K562 (cell line): ENCODE measurements around the gene IFNGR1. TPM values are rescaled to one million over a fixed set of nuclear protein-coding genes. Genes with fewer than 3 reads are reported as not detected.
A peak's percentile ranks its signal among the peaks of the same experiment; 100 is the strongest.

Source experiments
- CCNT2 ChIP-seq: IDR thresholded peaks from 2 replicates; pipeline ENCODE4 v1.6.1; 2011; ENCODE audit warnings: borderline replicate concordance, low read depth, mild to moderate bottlenecking, moderate library complexity, mixed read lengths, low read length; ENCODE audit not compliant: insufficient read length; ENCODE audit errors: extremely low read depth
- ETV6 ChIP-seq, 3 experiments: fragments of 150-350 bp in 1 of 3; sonication (generic) in 1 of 3; formaldehyde crosslinking in 1 of 3; IDR thresholded peaks; 2 replicates each; pipeline versions ENCODE4 v1.6.1 to v1.8.0; 2014 to 2022; ENCODE audit warnings: borderline replicate concordance in 2 of 3, low read depth in 2 of 3, antibody characterized with exemption in 1 of 3, low read length in 1 of 3, mild to moderate bottlenecking in 1 of 3, missing genetic modification reagents in 1 of 3
- GMEB1 ChIP-seq: fragments of 250-450 bp; sonication (Bioruptor Pico); IDR thresholded peaks from 2 replicates; pipeline ENCODE4 v1.4.0; 2020; ENCODE audit warnings: mild to moderate bottlenecking
- HLTF ChIP-seq: fragments of 450-650 bp; IDR thresholded peaks from 2 replicates; pipeline ENCODE4 v1.6.1; 2016
- MGA ChIP-seq: fragments of 450-650 bp; IDR thresholded peaks from 2 replicates; pipeline ENCODE4 v1.6.1; 2016; ENCODE audit warnings: mild to moderate bottlenecking, moderate library complexity
- RBFOX2 ChIP-seq: fragments of 200-400 bp; formaldehyde crosslinking; IDR thresholded peaks from 2 replicates; pipeline ENCODE4 v1.6.1; 2017; ENCODE audit warnings: low read depth, mild to moderate bottlenecking, low read length, moderate library complexity
- polyA plus RNA-seq, 8 experiments: library from polyadenylated mRNA; depleted of rRNA in 4 of 8; stranded (reverse) in 5 of 8; unstranded in 3 of 8; fragments of >200 nt; fragmentation: Nextera tagmentation in 2 of 8; fragmentation: Illumina TruSeq in 1 of 8; extraction: Ambion mirVana in 2 of 8; extraction: Trizol in 1 of 8; gene quantifications; 2 replicates each; pipeline versions ENCODE4 v1.2.1 to v1.2.3, GENCODE V29; 2011 to 2014; ENCODE audit warnings: inconsistent platforms in 1 of 8, missing spikeins in 1 of 8
- total RNA-seq, 7 experiments: library from RNA; depleted of rRNA in 6 of 7; stranded (reverse); fragments of >200 nt in 6 of 7; fragmentation: Illumina TruSeq in 2 of 7; extraction: Trizol in 2 of 7; gene quantifications; 2 replicates each; pipeline versions ENCODE4 v1.2.1 to v1.2.3, GENCODE V29; 2011 to 2021; ENCODE audit warnings: low replicate concordance in 1 of 7
- TF ChIP-seq, protein P1 (sequence below): sonication (generic); formaldehyde crosslinking; IDR thresholded peaks from 2 replicates; pipeline ENCODE4 v1.8.0; 2022; ENCODE audit warnings: mild to moderate bottlenecking, missing genetic modification reagents

Gene IFNGR1
- total and polyA plus RNA-seq, 9 of the 15 experiments (the other 6 are each of a cell fraction or from before 2014, with no cell fraction given) = 14.7 to 47.0 (median 26.7) TPM

- TF ChIP-seq RBFOX2 = peak; percentile 87
- TF ChIP-seq, protein P1, sequence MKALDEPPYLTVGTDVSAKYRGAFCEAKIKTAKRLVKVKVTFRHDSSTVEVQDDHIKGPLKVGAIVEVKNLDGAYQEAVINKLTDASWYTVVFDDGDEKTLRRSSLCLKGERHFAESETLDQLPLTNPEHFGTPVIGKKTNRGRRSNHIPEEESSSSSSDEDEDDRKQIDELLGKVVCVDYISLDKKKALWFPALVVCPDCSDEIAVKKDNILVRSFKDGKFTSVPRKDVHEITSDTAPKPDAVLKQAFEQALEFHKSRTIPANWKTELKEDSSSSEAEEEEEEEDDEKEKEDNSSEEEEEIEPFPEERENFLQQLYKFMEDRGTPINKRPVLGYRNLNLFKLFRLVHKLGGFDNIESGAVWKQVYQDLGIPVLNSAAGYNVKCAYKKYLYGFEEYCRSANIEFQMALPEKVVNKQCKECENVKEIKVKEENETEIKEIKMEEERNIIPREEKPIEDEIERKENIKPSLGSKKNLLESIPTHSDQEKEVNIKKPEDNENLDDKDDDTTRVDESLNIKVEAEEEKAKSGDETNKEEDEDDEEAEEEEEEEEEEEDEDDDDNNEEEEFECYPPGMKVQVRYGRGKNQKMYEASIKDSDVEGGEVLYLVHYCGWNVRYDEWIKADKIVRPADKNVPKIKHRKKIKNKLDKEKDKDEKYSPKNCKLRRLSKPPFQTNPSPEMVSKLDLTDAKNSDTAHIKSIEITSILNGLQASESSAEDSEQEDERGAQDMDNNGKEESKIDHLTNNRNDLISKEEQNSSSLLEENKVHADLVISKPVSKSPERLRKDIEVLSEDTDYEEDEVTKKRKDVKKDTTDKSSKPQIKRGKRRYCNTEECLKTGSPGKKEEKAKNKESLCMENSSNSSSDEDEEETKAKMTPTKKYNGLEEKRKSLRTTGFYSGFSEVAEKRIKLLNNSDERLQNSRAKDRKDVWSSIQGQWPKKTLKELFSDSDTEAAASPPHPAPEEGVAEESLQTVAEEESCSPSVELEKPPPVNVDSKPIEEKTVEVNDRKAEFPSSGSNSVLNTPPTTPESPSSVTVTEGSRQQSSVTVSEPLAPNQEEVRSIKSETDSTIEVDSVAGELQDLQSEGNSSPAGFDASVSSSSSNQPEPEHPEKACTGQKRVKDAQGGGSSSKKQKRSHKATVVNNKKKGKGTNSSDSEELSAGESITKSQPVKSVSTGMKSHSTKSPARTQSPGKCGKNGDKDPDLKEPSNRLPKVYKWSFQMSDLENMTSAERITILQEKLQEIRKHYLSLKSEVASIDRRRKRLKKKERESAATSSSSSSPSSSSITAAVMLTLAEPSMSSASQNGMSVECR (CRISPR knock-in tag) = peak; percentile 71
- TF ChIP-seq MGA = peak; percentile 77
- TF ChIP-seq HLTF = 0 out of 2 replicates have a peak, but pooled peaks have one; percentile 18
- TF ChIP-seq CCNT2 = peak; percentile 72
- 0 out of 4 replicates have a peak, but pooled peaks of 1 of the 2 experiments have one; percentile 33 for TF ChIP-seq ETV6 (IDR thresholded peaks at IDR 0.05; ENCODE audit: borderline replicate concordance in 1 of 2, low read depth in 2 of 2, low read length in 1 of 2)
- no peak for TF ChIP-seq ETV6 (CRISPR knock-in tag; IDR thresholded peaks at IDR 0.05; ENCODE audit: borderline replicate concordance)
- TF ChIP-seq GMEB1 = peak; percentile 17; the same call in 1 of the 2 replicates
These were observed at the start of gene IFNGR1 (continued) for GRCh38 chr6:137218917-137219663.
